Body of pancreas (tissue), 4 donors: ENCODE measurements around the gene DYNLT4. TPM values are rescaled to one million over a fixed set of nuclear protein-coding genes. Genes with fewer than 3 reads are reported as not detected.

Source experiments
- ATAC-seq: fragments of 150-250 bp; one replicate; pipeline ENCODE4 v1.9.1; 2016
- DNase-seq, 4 donors: peaks; one replicate each; pipeline ENCODE4 v3.0.0-alpha.2; 2019
- H3K27ac ChIP-seq, 4 donors: fragments of 200-600 bp; sonication (generic); 1 replicate in 3 of 4; 2 replicates in 1 of 4; pipeline versions ENCODE4 v1.5.1 to v1.6.1; 2016 to 2019; ENCODE audit warnings: mild to moderate bottlenecking in 1 of 4, mixed read lengths in 1 of 4, moderate library complexity in 1 of 4
- H3K27me3 ChIP-seq, 2 donors: fragments of 200-600 bp; sonication (generic); one replicate each; pipeline ENCODE4 v1.6.0; 2016; ENCODE audit warnings: mild to moderate bottlenecking in 1 of 2
- H3K36me3 ChIP-seq, 2 donors: fragments of 200-600 bp; sonication (generic); replicated peaks in 1 of 2; 2 replicates each; pipeline ENCODE4 v1.5.1; 2016; ENCODE audit warnings: low read depth in 2 of 2; ENCODE audit not compliant: insufficient read depth in 1 of 2
- H3K4me1 ChIP-seq: fragments of 200-600 bp; sonication (generic); one replicate; pipeline ENCODE4 v1.6.0; 2016
- H3K4me3 ChIP-seq, 2 donors: fragments of 200-600 bp; sonication (generic); 1 replicate in 1 of 2; 2 replicates in 1 of 2; pipeline ENCODE4 v1.5.1; 2016 to 2019
- H3K9me3 ChIP-seq, 3 donors: fragments of 200-600 bp; sonication (generic); 1 replicate in 2 of 3; 2 replicates in 1 of 3; pipeline ENCODE4 v1.5.1; 2016
- POLR2A ChIP-seq, 3 donors: fragments of 450-650 bp; IDR thresholded peaks; one replicate each; pipeline ENCODE4 v1.6.1; 2016; ENCODE audit warnings: antibody characterized with exemption in 3 of 3, mild to moderate bottlenecking in 2 of 3
- WGBS, 2 donors: methylation state at CpG; one replicate each; pipeline ENCODE4 v1.1.5; 2017; 5-methylcytosine and 5-hydroxymethylcytosine counted together
- intact Hi-C: fragments of 100-400 bp; cut with DNase I; formaldehyde crosslinking; loops from one replicate; pipeline ENCODE4 v1.15.1; 2023
- total RNA-seq, 2 donors: library from RNA; depleted of rRNA; stranded (reverse); fragments of >200 nt; gene quantifications; one replicate each; pipeline ENCODE4 v1.1.0, GENCODE V29; 2016
- TF ChIP-seq, protein P1 (sequence below), 7 experiments: fragments of 450-650 bp in 4 of 7; fragments of 200-600 bp in 3 of 7; sonication (generic) in 3 of 7; IDR thresholded peaks; one replicate each; pipeline ENCODE4 v1.5.1; 2016 to 2019; ENCODE audit warnings: antibody characterized with exemption in 7 of 7

Gene DYNLT4
- total RNA-seq, 2 donors from 2014 or later, result 2.9 TPM; not detected in 1

DNA sequence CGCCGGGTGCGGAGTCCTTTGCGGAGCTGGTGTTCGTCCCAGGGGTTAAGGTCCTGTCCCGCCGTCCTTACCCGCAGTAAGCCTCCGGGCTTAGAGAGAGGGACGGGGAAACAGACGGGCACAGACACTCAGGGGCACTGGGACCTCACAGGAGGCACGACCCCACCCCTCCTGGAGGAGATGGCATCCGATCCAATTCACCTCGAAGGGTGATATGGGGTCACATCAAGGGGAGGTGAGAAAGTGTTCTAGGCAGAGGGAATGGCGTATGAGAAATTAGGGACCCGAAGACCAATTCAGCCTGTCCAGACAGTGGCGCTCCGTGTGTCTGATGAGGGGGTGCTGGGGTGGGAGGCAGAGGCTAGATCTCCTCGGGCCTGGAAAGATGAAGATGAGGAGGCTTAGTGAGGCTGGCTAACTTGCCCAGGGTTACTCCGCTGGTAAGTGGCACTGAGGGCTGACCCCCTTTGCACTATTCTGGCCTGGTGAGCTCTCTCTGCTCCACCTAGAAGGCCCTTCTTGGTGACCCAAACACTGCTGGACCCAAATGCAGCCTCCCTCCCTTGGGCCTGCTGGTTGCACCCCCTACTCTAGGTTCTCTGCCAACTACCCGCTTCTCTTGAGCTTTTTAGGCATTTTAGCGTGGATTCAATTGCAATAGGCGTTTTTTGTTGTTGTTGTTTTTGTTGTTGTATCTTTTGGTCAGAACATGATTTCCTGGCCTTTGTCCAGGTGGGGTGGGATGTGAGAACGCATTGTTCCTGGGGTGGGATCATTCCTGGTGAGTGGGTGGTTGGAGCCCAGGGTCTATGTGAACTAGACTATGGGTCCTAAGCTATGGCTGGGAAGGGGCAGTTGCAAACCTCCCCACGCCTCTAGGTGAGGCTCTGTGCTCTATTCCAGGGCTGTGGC lies 13.4 kb upstream of the DYNLT4 start:
- Histone ChIP-seq H3K4me1 (peaks cover 20% of the 10 kb centered on the region), H3K27ac (peak overlapping the region; percentile 95 to 98 (median 96)), H3K9me3 (no peaks in the 10 kb centered on the region), H3K27me3 (no peaks in the 10 kb centered on the region), H3K4me3 (peak overlapping the region; percentile 19 to 28), H3K36me3 (no peaks in the 10 kb centered on the region)
- WGBS, 2 donors, result 22% methylated on average over 24 to 25 of the region's 25 CpGs
- DNase-seq, result no peak
- intact Hi-C loops, result no loop called here
- TF ChIP-seq, protein P1, sequence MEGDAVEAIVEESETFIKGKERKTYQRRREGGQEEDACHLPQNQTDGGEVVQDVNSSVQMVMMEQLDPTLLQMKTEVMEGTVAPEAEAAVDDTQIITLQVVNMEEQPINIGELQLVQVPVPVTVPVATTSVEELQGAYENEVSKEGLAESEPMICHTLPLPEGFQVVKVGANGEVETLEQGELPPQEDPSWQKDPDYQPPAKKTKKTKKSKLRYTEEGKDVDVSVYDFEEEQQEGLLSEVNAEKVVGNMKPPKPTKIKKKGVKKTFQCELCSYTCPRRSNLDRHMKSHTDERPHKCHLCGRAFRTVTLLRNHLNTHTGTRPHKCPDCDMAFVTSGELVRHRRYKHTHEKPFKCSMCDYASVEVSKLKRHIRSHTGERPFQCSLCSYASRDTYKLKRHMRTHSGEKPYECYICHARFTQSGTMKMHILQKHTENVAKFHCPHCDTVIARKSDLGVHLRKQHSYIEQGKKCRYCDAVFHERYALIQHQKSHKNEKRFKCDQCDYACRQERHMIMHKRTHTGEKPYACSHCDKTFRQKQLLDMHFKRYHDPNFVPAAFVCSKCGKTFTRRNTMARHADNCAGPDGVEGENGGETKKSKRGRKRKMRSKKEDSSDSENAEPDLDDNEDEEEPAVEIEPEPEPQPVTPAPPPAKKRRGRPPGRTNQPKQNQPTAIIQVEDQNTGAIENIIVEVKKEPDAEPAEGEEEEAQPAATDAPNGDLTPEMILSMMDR (IDR thresholded peaks at IDR 0.05), result no peak
- no peak for TF ChIP-seq POLR2A (IDR thresholded peaks at IDR 0.05)
- ATAC-seq, result peak; percentile 15

DNA sequence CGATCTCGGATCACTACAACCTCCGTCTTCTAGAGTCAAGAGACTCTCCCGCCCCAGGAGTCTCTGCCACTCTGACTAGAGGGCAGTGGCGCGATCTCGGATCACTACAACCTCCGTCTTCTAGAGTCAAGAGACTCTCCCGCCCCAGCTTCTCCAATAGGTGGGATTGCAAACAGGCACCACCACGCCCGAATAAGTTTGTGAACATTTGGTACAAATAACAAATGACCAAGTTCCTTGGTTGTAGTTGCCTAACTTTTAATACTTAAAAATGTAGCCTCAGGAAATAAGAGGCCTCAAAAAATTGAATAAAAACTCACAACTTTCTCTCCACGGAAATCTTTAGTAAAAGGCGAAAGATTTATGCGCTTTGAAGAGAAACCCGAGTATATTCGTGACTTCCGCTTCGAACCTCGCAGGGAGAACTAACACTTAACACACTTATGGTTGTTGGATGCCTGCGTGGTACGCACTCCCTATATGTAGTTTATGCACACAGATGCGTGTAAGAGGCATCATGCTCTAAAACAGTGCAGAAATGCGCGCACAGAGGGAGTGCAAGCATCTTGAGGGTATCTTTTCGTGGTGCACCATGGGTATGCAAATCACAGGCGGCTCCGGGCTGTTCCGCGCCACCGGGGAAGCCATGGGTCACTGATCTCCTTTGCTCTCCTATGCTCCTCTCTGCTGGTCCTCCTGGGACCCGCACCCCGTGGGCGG lies 12.6 kb upstream of the DYNLT4 start:
- H3K4me1 ChIP-seq, result peaks cover 26% of the 10 kb centered on the region
- peak; percentile 83 to 86 (median 84) for DNase-seq
- peak overlapping the region; percentile 19 to 28 for H3K4me3 ChIP-seq
- no peaks in the 10 kb centered on the region for H3K9me3 ChIP-seq
- peak; percentile 89 for ATAC-seq
- TF ChIP-seq, protein P1 (IDR thresholded peaks at IDR 0.05), result peak in 3 of 7 experiments; percentile 22 to 36 (median 32)
- peak; percentile 95 to 100 (median 100) for TF ChIP-seq POLR2A (IDR thresholded peaks at IDR 0.05)
- H3K36me3 ChIP-seq, result no peaks in the 10 kb centered on the region
- no peaks in the 10 kb centered on the region for H3K27me3 ChIP-seq
- WGBS, 2 donors, result 0 to 2% methylated on average over 24 to 33 of the region's 33 CpGs
- intact Hi-C loops, result no loop called here
- H3K27ac ChIP-seq, result peak overlapping the region; percentile 95 to 98 (median 96)

DNA sequence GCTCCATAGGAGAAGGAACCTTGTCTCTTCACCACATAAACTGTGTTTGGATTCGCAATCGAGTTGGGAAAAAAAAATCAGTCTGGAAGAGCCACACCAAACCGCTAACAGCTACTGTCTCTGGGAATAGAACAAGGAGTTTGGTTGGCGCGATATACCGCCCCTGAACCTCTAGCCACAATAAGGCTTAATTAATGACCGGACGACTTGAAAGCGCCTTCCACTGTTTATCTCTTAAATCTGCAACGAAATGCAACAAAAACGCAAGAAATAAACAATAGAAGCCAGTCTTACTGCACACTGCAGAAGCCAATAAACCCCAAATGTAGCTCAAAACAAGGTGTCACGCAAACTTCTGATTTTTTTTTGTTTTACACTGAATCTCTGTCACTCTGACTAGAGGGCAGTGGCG lies 12.1 kb upstream of the DYNLT4 start:
- no peak for TF ChIP-seq POLR2A (IDR thresholded peaks at IDR 0.05)
- TF ChIP-seq, protein P1 (IDR thresholded peaks at IDR 0.05), result no peak
- Histone ChIP-seq H3K4me1 (peaks cover 32% of the 10 kb centered on the region), H3K27me3 (no peaks in the 10 kb centered on the region), H3K4me3 (peak overlapping the region in 1 of 2 donors; percentile 19), H3K9me3 (no peaks in the 10 kb centered on the region), H3K27ac (peak overlapping the region; percentile 95 to 98 (median 96)), H3K36me3 (no peaks in the 10 kb centered on the region)
- no peak for DNase-seq
- ATAC-seq, result peak; percentile 3
- intact Hi-C loops, result no loop called here
- WGBS, 2 donors, result 0 to 1% methylated on average over 12 to 13 of the region's 13 CpGs

DNA sequence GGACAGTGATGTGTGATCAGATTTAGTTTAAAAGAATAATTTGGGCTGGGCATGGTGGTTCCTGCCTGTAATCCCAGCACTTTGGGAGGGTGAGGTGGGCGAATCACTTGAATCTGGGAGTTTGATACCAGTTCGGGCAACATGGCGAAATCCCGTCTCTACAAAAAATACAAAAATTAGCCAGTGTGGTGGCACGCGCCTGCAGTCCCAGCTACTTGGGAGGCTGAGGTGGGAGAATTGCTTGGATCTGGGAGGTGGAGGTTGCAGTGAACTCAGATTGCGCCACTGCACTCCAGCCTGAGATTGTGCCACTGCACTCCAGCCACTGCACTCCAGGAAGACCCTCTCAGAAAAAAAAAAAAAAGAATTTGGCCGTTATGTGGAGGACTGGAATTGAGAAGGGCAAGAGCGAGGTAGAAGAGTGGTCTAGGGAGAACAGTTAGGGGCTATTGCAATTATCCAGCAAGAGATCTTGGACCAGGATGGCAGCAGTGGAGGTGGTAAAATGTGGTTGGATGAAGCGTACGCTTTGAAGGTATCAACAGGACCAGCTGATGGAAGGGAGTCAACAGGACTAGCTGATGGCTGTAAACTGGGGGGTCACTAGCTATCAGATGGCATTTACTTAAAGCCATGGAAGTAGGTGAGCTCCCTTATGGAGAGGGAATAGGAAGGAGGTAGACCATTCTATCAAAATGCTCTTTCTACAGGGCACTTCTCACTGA lies 10.8 kb upstream of the DYNLT4 start:
- 91 to 92% methylated on average over 11 of the region's 11 CpGs for WGBS, 2 donors
- peaks cover 43% of the 10 kb centered on the region for H3K4me1 ChIP-seq
- H3K27me3 ChIP-seq, result no peaks in the 10 kb centered on the region
- ATAC-seq, result no peak
- H3K4me3 ChIP-seq, result no peak overlapping the region
- H3K9me3 ChIP-seq, result no peaks in the 10 kb centered on the region
- TF ChIP-seq, protein P1 (IDR thresholded peaks at IDR 0.05), result no peak
- TF ChIP-seq POLR2A (IDR thresholded peaks at IDR 0.05), result no peak
- H3K27ac ChIP-seq, result no peak overlapping the region
- intact Hi-C loops, result no loop called here
- DNase-seq, result no peak
- H3K36me3 ChIP-seq, result no peaks in the 10 kb centered on the region
